Endothelial cell of umbilical vein (primary cell): ENCODE results near the gene CBX3. TPM values are rescaled to one million over a fixed set of nuclear protein-coding genes. Genes with fewer than 3 reads are reported as not detected.

Experiments used
- BruUV-seq: library from RNA; stranded (reverse); fragments of 400-500 nt; replicated peaks from 2 replicates; lab custom pipeline; 2021; lab: Mats Ljungman, UMichigan
- CTCF ChIA-PET: fragments of 300-600, 350-600 bp; sonication (Branson Sonifier 250); formaldehyde crosslinking; loops from one replicate; lab custom pipeline; 2021; ENCODE audit warnings: antibody characterized with exemption, inconsistent platforms; lab: Charles Lee
- POLR2A ChIA-PET: fragments of 300-600, 350-600 bp; sonication (Branson Sonifier 250); formaldehyde crosslinking; loops from one replicate; lab custom pipeline; 2021; ENCODE audit warnings: antibody characterized with exemption, inconsistent platforms; lab: Charles Lee
- DNase-seq: peaks from one replicate; pipeline ENCODE4 v3.0.0-alpha.2; 2011; ENCODE audit warnings: low read depth, low spot score
- FAIRE-seq: peaks from 2 replicates; lab custom pipeline; 2011; peaks lifted over from hg19 to GRCh38; lab: Jason Lieb, UNC
- H2AFZ ChIP-seq: 2 replicates; pipeline ENCODE4 v1.6.0; 2012; ENCODE audit warnings: low read depth, low read length, control low read depth, inconsistent platforms
- H3K27ac ChIP-seq: 2 replicates; pipeline ENCODE4 v1.5.1; 2011; ENCODE audit warnings: low read depth, mild to moderate bottlenecking, control low read depth, low read length, moderate library complexity; ENCODE audit not compliant: insufficient read depth
- H3K27me3 ChIP-seq, 2 experiments: 2 replicates each; pipeline versions ENCODE4 v1.6.0 to v1.6.1; 2011; ENCODE audit warnings: low read length in 2 of 2, mixed read lengths in 1 of 2; ENCODE audit not compliant: control insufficient read depth in 2 of 2, insufficient read depth in 2 of 2
- H3K36me3 ChIP-seq, 2 experiments: 2 replicates in 1 of 2; 3 replicates in 1 of 2; pipeline ENCODE4 v1.5.1; 2011; ENCODE audit warnings: low read length in 2 of 2, mild to moderate bottlenecking in 1 of 2, moderate library complexity in 1 of 2; ENCODE audit not compliant: control insufficient read depth in 2 of 2, insufficient read depth in 2 of 2; ENCODE audit errors: extremely low read depth in 1 of 2
- H3K4me1 ChIP-seq: 3 replicates; pipeline ENCODE4 v1.5.1; 2011; ENCODE audit warnings: mild to moderate bottlenecking, low read length; ENCODE audit not compliant: control insufficient read depth, insufficient read depth; ENCODE audit errors: extremely low read depth
- H3K4me2 ChIP-seq: 2 replicates; pipeline ENCODE4 v1.6.1; 2011; ENCODE audit warnings: low read length, control low read depth, mixed read lengths; ENCODE audit not compliant: insufficient read depth
- H3K4me3 ChIP-seq, 3 experiments: fragments of 200-600 bp in 1 of 3; sonication (generic), shearing (Covaris generic) in 1 of 3; replicated peaks in 1 of 3; 2 replicates each; pipeline ENCODE4 v1.5.1; 2011 to 2016; ENCODE audit warnings: control low read depth in 3 of 3, low read length in 3 of 3, mild to moderate bottlenecking in 2 of 3, inconsistent platforms in 1 of 3, low read depth in 1 of 3, moderate library complexity in 1 of 3; ENCODE audit not compliant: insufficient read depth in 1 of 3
- H3K79me2 ChIP-seq: 2 replicates; pipeline ENCODE4 v1.6.0; 2012; ENCODE audit warnings: low read length, inconsistent platforms; ENCODE audit not compliant: control insufficient read depth, insufficient read depth
- H3K9ac ChIP-seq: replicated peaks from 2 replicates; pipeline ENCODE3; 2011; ENCODE audit warnings: low read length, control low read depth; ENCODE audit not compliant: insufficient read depth; ENCODE audit errors: extremely low read depth
- H3K9me1 ChIP-seq: replicated peaks from 3 replicates; pipeline ENCODE4 v1.6.0; 2011; ENCODE audit warnings: mild to moderate bottlenecking, low read length; ENCODE audit not compliant: control insufficient read depth, insufficient read depth; ENCODE audit errors: extremely low read depth
- H3K9me3 ChIP-seq: replicated peaks from 2 replicates; pipeline ENCODE4 v1.5.1; 2012; ENCODE audit warnings: low read length, inconsistent platforms; ENCODE audit not compliant: control insufficient read depth, insufficient read depth
- H4K20me1 ChIP-seq: replicated peaks from 2 replicates; pipeline ENCODE3; 2011; ENCODE audit warnings: mild to moderate bottlenecking, low read length; ENCODE audit not compliant: control insufficient read depth, insufficient read depth; ENCODE audit errors: extremely low read depth
- EZH2 ChIP-seq: IDR thresholded peaks from 2 replicates; pipeline ENCODE4 v1.6.1; 2012; ENCODE audit warnings: borderline replicate concordance, low read depth, mild to moderate bottlenecking, moderate library complexity, low read length, inconsistent platforms; ENCODE audit not compliant: severe bottlenecking
- FOS ChIP-seq: IDR thresholded peaks from 2 replicates; pipeline ENCODE4 v1.6.1; 2011; ENCODE audit warnings: mild to moderate bottlenecking, low read length, moderate library complexity, borderline replicate concordance; ENCODE audit not compliant: insufficient read depth
- GATA2 ChIP-seq: IDR thresholded peaks from 2 replicates; pipeline ENCODE4 v1.7.0; 2011; ENCODE audit warnings: low read depth, mild to moderate bottlenecking, moderate library complexity, mixed read lengths, low read length; ENCODE audit not compliant: insufficient read length, insufficient read depth
- JUN ChIP-seq: IDR thresholded peaks from 2 replicates; pipeline ENCODE4 v1.6.1; 2011; ENCODE audit warnings: borderline replicate concordance, low read depth; ENCODE audit not compliant: insufficient read length, insufficient read depth
- MYC ChIP-seq: IDR thresholded peaks from one replicate; pipeline ENCODE4 v1.6.1; 2011; ENCODE audit warnings: mild to moderate bottlenecking, low read depth, low read length
- POLR2A ChIP-seq: IDR thresholded peaks from 2 replicates; pipeline ENCODE4 v1.6.1; 2012; ENCODE audit warnings: low read depth, mild to moderate bottlenecking, control low read depth, low read length
- POLR2AphosphoS5 ChIP-seq: IDR thresholded peaks from 2 replicates; pipeline ENCODE4 v1.6.1; 2012; ENCODE audit warnings: low read depth, mild to moderate bottlenecking, control low read depth, low read length, moderate library complexity; ENCODE audit not compliant: insufficient read depth
- dilution Hi-C: fragments of 300-500 bp; cut with MboI; formaldehyde crosslinking; loops from one replicate; pipeline ENCODE4 v1.15.0; 2019; ENCODE audit warnings: low sequenced_read_pairs; ENCODE audit not compliant: extremely low pct_ligation_motif_present
- intact Hi-C: fragments of 100-400 bp; cut with micrococcal nuclease; formaldehyde crosslinking; loops from one replicate; pipeline ENCODE4 v1.10.0; 2022
- polyA plus RNA-seq, 4 experiments: library from polyadenylated mRNA; depleted of rRNA in 3 of 4; stranded (reverse) in 3 of 4; unstranded in 1 of 4; fragments of >200 nt; gene quantifications; 2 replicates each; pipeline versions ENCODE4 v1.2.1 to v1.2.3, GENCODE V29; 2011 to 2012; ENCODE audit warnings: missing spikeins in 1 of 4
- total RNA-seq: library from RNA; stranded (reverse); gene quantifications from 2 replicates; pipeline ENCODE4 v1.2.3, GENCODE V29; 2021
- TF ChIP-seq, protein P1 (sequence below), 2 donors: IDR thresholded peaks; 1 replicate in 1 of 2; 2 replicates in 1 of 2; pipeline ENCODE4 v1.5.1; 2011; ENCODE audit warnings: low read length in 2 of 2, mild to moderate bottlenecking in 2 of 2, moderate library complexity in 2 of 2, control low read depth in 1 of 2, inconsistent platforms in 1 of 2, low read depth in 1 of 2; ENCODE audit not compliant: insufficient read depth in 1 of 2; ENCODE audit errors: extremely low read depth in 1 of 2
- TF ChIP-seq, protein P2 (sequence below): IDR thresholded peaks from 2 replicates; pipeline ENCODE4 v1.6.1; 2011; ENCODE audit not compliant: insufficient read depth, insufficient read length

Gene CBX3
- total and polyA plus RNA-seq, 2 donors (not counting 3 experiments of a cell fraction or from before 2014, with no cell fraction given) = 47.5 to 200 TPM

GRCh38 chr7:26216049-26216448, 14.5 kb downstream of the CBX3 start:
- BruUV-seq = no TSS peak
- Histone ChIP-seq H4K20me1 (peaks cover 3% of the 10 kb centered on the region), H3K9me3 (no peaks in the 10 kb centered on the region), H2AFZ (no peak overlapping the region), H3K4me1 (no peaks in the 10 kb centered on the region), H3K27ac (no peak overlapping the region), H3K79me2 (no peaks in the 10 kb centered on the region), H3K36me3 (peaks cover 3 to 7% of the 10 kb centered on the region in 2 experiments), H3K9me1 (peaks cover 2% of the 10 kb centered on the region), H3K4me3 (no peak overlapping the region), H3K27me3 (no peaks in the 10 kb centered on the region), H3K9ac (no peak overlapping the region), H3K4me2 (no peak overlapping the region)
- FAIRE-seq = no peak
- POLR2A ChIA-PET = no interaction called here
- TF ChIP-seq, protein P1, sequence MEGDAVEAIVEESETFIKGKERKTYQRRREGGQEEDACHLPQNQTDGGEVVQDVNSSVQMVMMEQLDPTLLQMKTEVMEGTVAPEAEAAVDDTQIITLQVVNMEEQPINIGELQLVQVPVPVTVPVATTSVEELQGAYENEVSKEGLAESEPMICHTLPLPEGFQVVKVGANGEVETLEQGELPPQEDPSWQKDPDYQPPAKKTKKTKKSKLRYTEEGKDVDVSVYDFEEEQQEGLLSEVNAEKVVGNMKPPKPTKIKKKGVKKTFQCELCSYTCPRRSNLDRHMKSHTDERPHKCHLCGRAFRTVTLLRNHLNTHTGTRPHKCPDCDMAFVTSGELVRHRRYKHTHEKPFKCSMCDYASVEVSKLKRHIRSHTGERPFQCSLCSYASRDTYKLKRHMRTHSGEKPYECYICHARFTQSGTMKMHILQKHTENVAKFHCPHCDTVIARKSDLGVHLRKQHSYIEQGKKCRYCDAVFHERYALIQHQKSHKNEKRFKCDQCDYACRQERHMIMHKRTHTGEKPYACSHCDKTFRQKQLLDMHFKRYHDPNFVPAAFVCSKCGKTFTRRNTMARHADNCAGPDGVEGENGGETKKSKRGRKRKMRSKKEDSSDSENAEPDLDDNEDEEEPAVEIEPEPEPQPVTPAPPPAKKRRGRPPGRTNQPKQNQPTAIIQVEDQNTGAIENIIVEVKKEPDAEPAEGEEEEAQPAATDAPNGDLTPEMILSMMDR (IDR thresholded peaks at IDR 0.05; ENCODE audit: extremely low read depth in 1 of 2, insufficient read depth in 1 of 2, low read depth in 1 of 2, low read length in 2 of 2) = no peak
- TF ChIP-seq EZH2 = no peak
- TF ChIP-seq, protein P2, sequence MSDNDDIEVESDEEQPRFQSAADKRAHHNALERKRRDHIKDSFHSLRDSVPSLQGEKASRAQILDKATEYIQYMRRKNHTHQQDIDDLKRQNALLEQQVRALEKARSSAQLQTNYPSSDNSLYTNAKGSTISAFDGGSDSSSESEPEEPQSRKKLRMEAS = no peak
- no peak for TF ChIP-seq POLR2AphosphoS5
- TF ChIP-seq GATA2 = no peak
- TF ChIP-seq FOS = no peak
- TF ChIP-seq POLR2A = no peak
- TF ChIP-seq JUN = no peak
- no peak for TF ChIP-seq MYC
- no peak for DNase-seq
- intact Hi-C loops (no loop called here), dilution Hi-C loops (no loop called here)
- CTCF ChIA-PET = interaction anchor here (2.1 kb wide), 1 partner anchor 126 kb away, joined by 7 read pairs; no protein-coding TSS in a partner anchor
